Activated CD8-positive, alpha-beta memory T cell treated with anti-CD3 and anti-CD28 coated beads for 1 hour (primary cell): Measurements from ENCODE around the gene MAGEA9B.
"Not testable (repeated sequence)": the region's sequence is repeated elsewhere in the genome, so short reads cannot be mapped to it uniquely, and the experiment has no call there.

Experiments used
- DNase-seq, 2 donors: peaks; one replicate each; pipeline ENCODE4 v3.0.0-alpha.2; 2020; ENCODE audit warnings: low read depth in 1 of 2; ENCODE audit errors: extremely low read depth in 1 of 2

Gene MAGEA9B

DNA sequence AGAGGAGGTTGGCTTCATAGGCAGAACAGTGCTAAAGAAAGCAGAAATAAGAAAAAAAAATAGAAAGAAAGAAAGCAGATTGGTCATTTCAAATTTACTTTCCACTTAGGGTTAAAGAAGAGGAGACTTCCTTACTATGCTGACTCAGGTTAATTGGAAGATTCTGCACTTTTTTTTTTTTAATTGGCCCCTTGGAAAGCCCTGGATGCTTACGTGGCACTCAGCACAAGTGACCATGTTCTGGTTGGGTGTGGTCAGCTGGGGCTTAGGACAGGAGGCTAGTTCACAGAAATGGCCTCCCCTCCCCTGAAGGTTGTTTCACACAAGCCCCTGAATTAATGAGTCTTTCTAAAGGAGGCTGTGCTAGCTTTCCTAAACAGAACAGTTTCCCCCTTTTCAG is 14.5 kb downstream of the MAGEA9B start:
- DNase-seq: no peak

DNA sequence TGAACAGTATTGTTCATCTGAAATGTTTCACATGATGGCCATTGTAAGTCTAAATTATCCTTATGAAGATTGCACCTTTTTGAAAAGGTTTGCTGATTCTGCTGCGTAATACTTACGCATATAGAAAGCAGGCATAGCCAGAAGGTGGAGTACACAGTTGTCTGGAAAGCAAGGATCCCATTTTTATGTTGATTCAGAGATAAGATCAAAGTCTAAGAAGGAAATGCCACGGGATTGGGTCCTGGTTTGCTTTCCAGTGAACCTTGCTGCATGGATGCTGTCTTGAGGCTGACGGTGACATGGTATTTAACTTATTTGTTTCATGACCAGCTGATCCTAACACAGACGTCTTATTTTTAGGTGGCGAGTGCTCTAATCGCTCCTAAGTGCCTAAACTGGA is 15.5 kb downstream of the MAGEA9B start:
- DNase-seq: no peak

DNA sequence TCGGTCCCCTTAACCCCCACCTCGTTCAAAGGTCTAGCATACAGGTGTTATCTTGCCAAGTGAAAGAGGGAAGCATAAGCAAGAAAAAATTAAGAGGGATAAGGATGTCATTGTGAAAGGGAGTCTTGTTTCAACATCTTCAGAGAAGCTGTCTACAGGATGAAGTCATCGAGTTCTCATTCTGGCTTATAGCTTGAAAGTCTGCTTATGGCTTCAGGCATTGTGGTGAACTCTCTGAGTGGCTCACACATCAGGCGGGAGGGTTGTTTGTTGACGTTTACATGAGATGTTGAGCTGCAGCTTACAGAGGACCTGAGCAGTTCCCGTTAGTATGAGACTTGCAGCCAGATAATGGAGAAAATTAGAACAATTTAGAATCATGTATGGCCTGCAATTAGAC is 16.6 kb downstream of the MAGEA9B start:
- DNase-seq: no peak

GRCh38 chrX:149569770-149570169 is 17.5 kb downstream of the MAGEA9B start:
- DNase-seq: no peak

GRCh38 chrX:149568701-149569296 is 18.5 kb downstream of the MAGEA9B start:
- DNase-seq: no peak

- no peak for DNase-seq
These were observed 19.4 kb downstream of the MAGEA9B start for GRCh38 chrX:149567621-149568417.

- no peak for DNase-seq
These were observed 23.9 kb downstream of the MAGEA9B start for GRCh38 chrX:149563359-149563758.

GRCh38 chrX:149555251-149555650 is 32.0 kb downstream of the MAGEA9B start:
- DNase-seq: not testable (repeated sequence)

DNA sequence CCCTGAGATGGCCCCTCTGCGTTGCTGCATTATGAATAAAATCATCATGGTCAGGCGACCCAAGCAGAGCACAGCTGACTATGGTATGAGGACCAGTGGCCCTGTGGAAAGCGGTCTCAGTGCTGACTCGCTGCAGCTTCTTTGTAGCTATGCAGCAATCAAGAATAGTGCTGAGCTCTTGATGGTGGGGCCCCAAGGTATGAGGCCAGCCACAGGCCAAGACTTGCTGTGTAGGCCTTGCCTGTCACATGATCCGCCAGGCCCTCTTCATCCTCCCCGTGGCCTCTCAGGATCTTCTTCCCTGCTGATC is 35.4 kb downstream of the MAGEA9B start:
- not testable (repeated sequence) for DNase-seq

GRCh38 chrX:149551245-149551938 is 35.9 kb downstream of the MAGEA9B start:
- not testable (repeated sequence) for DNase-seq

GRCh38 chrX:149550454-149550853 is 36.8 kb downstream of the MAGEA9B start:
- DNase-seq: not testable (repeated sequence)

GRCh38 chrX:149549701-149550100 is 37.6 kb downstream of the MAGEA9B start, which contains the start of gene HSFX3:
HSFX3 (minus strand) TSS chrX:149549924; CDS start chrX:149549852, 72 bp downstream.
- DNase-seq: not testable (repeated sequence)

DNA sequence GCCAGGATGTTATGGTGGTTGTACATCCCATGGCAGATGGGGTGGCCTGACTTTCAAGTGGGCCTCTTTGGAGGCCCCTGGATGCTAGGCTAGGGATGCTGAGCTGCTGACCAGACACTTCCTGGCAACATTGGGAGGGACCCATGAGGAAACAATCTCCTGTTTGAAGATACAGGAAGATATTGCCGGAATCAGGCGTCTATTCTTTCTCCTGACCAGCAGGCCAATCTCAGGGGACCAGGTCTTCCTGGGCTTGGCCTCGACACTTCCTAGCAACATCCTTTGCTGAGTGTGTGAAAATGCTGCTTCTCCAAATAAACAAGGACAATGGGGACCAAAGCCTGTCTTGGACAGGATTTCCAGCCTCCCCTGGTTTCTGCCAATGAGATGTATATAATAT is 39.5 kb downstream of the MAGEA9B start:
- DNase-seq: not testable (repeated sequence)

GRCh38 chrX:149546962-149547361 is 40.3 kb downstream of the MAGEA9B start:
- not testable (repeated sequence) for DNase-seq

DNA sequence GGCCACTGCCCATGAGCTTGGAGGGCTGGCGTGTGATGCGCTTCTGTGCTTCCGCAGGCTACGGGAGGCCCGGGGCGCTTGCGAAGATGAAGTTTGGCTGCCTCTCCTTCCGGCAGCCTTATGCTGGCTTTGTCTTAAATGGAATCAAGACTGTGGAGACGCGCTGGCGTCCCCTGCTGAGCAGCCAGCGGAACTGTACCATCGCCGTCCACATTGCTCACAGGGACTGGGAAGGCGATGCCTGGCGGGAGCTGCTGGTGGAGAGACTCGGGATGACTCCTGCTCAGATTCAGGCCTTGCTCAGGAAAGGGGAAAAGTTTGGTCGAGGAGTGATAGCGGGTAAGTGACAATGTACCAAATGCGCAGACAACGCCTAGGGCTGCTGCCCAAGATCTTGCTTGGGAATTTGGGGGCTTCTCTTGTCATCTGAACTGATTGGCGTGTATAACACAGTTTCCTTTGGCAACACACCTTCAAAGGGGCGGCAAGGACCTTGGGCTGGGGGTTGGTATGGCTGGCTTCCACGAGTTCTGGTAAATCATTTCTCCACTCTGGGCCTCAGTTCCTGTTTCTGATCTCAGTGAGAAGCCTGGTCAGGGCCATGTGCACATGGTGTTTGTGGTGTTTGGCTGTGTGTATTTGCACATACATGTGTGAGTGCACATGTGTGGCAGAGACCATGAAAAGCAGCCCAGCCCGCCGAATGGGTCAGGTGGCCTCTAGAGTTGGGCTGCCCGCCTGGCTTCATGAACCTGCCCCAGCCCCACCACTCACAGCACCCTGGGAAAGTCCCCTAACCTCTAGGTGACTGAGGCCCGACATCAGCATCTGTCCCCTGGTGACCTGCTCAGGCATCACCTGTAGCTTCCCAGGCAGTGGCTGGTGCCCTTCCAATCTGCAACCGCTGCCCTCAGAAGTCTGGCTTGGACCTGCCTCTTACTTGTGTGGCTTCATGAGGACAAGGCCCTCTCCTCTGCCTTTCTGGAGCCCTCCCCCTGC is 41.4 kb downstream of the MAGEA9B start:
- DNase-seq: not testable (repeated sequence)

- no peak for DNase-seq
These were observed 45.7 kb downstream of the MAGEA9B start for GRCh38 chrX:149541521-149542047.

- peak; percentile 69 to 76 for DNase-seq
These were observed 46.4 kb downstream of the MAGEA9B start, which contains the start of gene EOLA1 for GRCh38 chrX:149540621-149541520. EOLA1 (plus strand) TSS chrX:149541012; CDS start chrX:149545631, 4,619 bp downstream.

DNA sequence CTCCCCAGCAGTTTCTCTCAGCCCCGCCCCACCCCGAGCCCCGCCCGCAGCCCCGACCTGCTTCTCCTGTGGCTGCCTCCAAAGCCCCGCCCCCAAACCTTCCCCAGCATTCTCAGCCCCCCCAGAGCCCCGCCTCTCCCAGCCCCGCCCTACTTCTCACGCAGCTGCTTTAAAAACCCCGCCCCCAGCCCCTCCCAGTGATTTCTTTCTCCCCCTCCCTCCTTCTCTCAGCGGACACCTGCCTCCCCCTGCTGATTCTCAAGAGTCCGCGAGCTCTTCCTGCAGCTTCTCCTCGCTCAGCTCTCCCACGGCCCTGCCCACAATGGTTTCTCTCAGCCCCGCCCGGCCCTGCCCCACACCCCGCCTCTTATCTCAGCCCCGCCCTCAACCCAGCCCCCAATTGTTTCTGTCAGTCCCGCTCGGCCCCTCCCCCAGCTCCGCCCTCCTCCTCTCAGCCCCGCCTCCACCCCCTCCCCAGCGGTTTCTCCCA is 47.1 kb downstream of the MAGEA9B start:
- DNase-seq: peak; percentile 81 to 86
